PC-9 (cell line): Measurements from ENCODE around the gene CLDN5. TPM values are rescaled to one million over a fixed set of nuclear protein-coding genes. Genes with fewer than 3 reads are reported as not detected.

ENCODE experiments used
- BruUV-seq: library from RNA; stranded (reverse); fragments of 400-500 nt; replicated peaks from 2 replicates; lab custom pipeline; 2021; lab: Mats Ljungman, UMichigan
- CTCF ChIA-PET: fragments of 300-600 bp; sonication (Branson Sonifier 250); formaldehyde crosslinking; loops from one replicate; lab custom pipeline; 2022; ENCODE audit warnings: antibody characterized with exemption; lab: Charles Lee
- POLR2A ChIA-PET: fragments of 300-600 bp; sonication (Branson Sonifier 250); formaldehyde crosslinking; loops from one replicate; lab custom pipeline; 2022; ENCODE audit warnings: antibody characterized with exemption; ENCODE audit not compliant: unreplicated experiment; lab: Charles Lee
- DNase-seq, 2 experiments: peaks; one replicate each; pipeline versions ENCODE4 v3.0.0 to v3.0.0-alpha.2; 2015 to 2022; ENCODE audit warnings: mixed read lengths in 1 of 2
- H2AFZ ChIP-seq: fragments of 200-600 bp; sonication (generic); 2 replicates; pipeline ENCODE4 v1.8.1; 2017; ENCODE audit warnings: antibody characterized with exemption
- H3F3A ChIP-seq: fragments of 200-600 bp; sonication (generic); 2 replicates; pipeline ENCODE4 v1.8.1; 2017; ENCODE audit warnings: antibody characterized with exemption, mild to moderate bottlenecking, low read depth; ENCODE audit not compliant: insufficient read depth
- H3K27ac ChIP-seq: fragments of 200-600 bp; sonication (generic); 2 replicates; pipeline ENCODE4 v1.6.1; 2016; ENCODE audit warnings: mixed run types
- H3K27me3 ChIP-seq: fragments of 200-600 bp; sonication (generic); 2 replicates; pipeline ENCODE4 v1.6.1; 2016; ENCODE audit warnings: low read depth, mixed run types; ENCODE audit not compliant: insufficient read depth
- H3K36me3 ChIP-seq: fragments of 200-600 bp; sonication (generic); 2 replicates; pipeline ENCODE4 v1.6.1; 2016; ENCODE audit warnings: low read depth, mixed run types
- H3K4me1 ChIP-seq: fragments of 200-600 bp; sonication (generic); replicated peaks from 2 replicates; pipeline ENCODE4 v1.6.1; 2016; ENCODE audit warnings: mixed run types; ENCODE audit not compliant: insufficient read depth
- H3K4me2 ChIP-seq: fragments of 200-600 bp; sonication (generic); 2 replicates; pipeline ENCODE4 v1.6.1; 2017; ENCODE audit warnings: mixed run types
- H3K4me3 ChIP-seq: fragments of 200-600 bp; sonication (generic); 2 replicates; pipeline ENCODE4 v1.6.1; 2016; ENCODE audit warnings: mixed run types
- H3K79me2 ChIP-seq: fragments of 200-600 bp; sonication (generic); 2 replicates; pipeline ENCODE4 v1.6.1; 2017; ENCODE audit warnings: low read depth, mixed run types
- H3K9me2 ChIP-seq: fragments of 200-600 bp; sonication (generic); 2 replicates; pipeline ENCODE4 v1.8.1; 2017; ENCODE audit warnings: mild to moderate bottlenecking; ENCODE audit not compliant: insufficient read depth
- H3K9me3 ChIP-seq: fragments of 200-600 bp; sonication (generic); 2 replicates; pipeline ENCODE4 v1.8.1; 2016; ENCODE audit warnings: low read depth; ENCODE audit not compliant: insufficient read depth
- H4K20me1 ChIP-seq: fragments of 200-600 bp; sonication (generic); 2 replicates; pipeline ENCODE4 v1.8.1; 2017; ENCODE audit not compliant: insufficient read depth
- CTCF ChIP-seq: fragments of 200-600 bp; sonication (generic); conservative IDR thresholded peaks from 2 replicates; pipeline ENCODE4 v1.6.1; 2017; ENCODE audit warnings: mixed run types, antibody characterized with exemption, mild to moderate bottlenecking, moderate library complexity
- EZH2 ChIP-seq: fragments of 200-600 bp; sonication (generic); IDR thresholded peaks from 2 replicates; pipeline ENCODE4 v1.8.0; 2017; ENCODE audit warnings: antibody characterized with exemption, low read depth
- intact Hi-C: fragments of 100-400 bp; cut with micrococcal nuclease; formaldehyde crosslinking; loops from one replicate; pipeline ENCODE4 v1.10.0; 2022; ENCODE audit not compliant: unreplicated experiment
- total RNA-seq: library from RNA; stranded (reverse); gene quantifications from 2 replicates; pipeline ENCODE4 v1.2.3, GENCODE V29; 2021

Gene CLDN5
- total RNA-seq, 1 experiment from 2014 or later = not detected

GRCh38 chr22:19536564-19536963 lies 12.4 kb upstream of the CLDN5 start:
- no peaks in the 10 kb centered on the region for H3K9me2 ChIP-seq
- CTCF ChIA-PET = no interaction called here
- no peaks in the 10 kb centered on the region for H4K20me1 ChIP-seq
- no peaks in the 10 kb centered on the region for H3F3A ChIP-seq
- H2AFZ ChIP-seq = no peak overlapping the region
- no peak overlapping the region for H3K27ac ChIP-seq
- no TSS peak for BruUV-seq
- intact Hi-C loops = no loop called here
- DNase-seq = no peak
- no peaks in the 10 kb centered on the region for H3K36me3 ChIP-seq
- no peaks in the 10 kb centered on the region for H3K27me3 ChIP-seq
- no peak for TF ChIP-seq EZH2
- TF ChIP-seq CTCF = no peak
- no peak overlapping the region for H3K4me3 ChIP-seq
- POLR2A ChIA-PET = no interaction called here
- no peaks in the 10 kb centered on the region for H3K4me1 ChIP-seq
- H3K9me3 ChIP-seq = no peaks in the 10 kb centered on the region
- no peak overlapping the region for H3K4me2 ChIP-seq
- no peaks in the 10 kb centered on the region for H3K79me2 ChIP-seq

- Histone ChIP-seq H3K27ac (no peak overlapping the region), H3K27me3 (no peaks in the 10 kb centered on the region), H3K4me2 (no peak overlapping the region), H3K9me2 (no peaks in the 10 kb centered on the region), H3K36me3 (no peaks in the 10 kb centered on the region), H4K20me1 (no peaks in the 10 kb centered on the region), H3K4me3 (no peak overlapping the region), H2AFZ (no peak overlapping the region), H3K79me2 (no peaks in the 10 kb centered on the region), H3F3A (no peaks in the 10 kb centered on the region), H3K9me3 (no peaks in the 10 kb centered on the region), H3K4me1 (no peaks in the 10 kb centered on the region)
- POLR2A ChIA-PET = no interaction called here
- no TSS peak for BruUV-seq
- intact Hi-C loops = no loop called here
- CTCF ChIA-PET = no interaction called here
- TF ChIP-seq EZH2 = no peak
- TF ChIP-seq CTCF = no peak
- DNase-seq = no peak
Measured at GRCh38 chr22:19535001-19535400, 10.8 kb upstream of the CLDN5 start.

- BruUV-seq = no TSS peak
- H3K4me3 ChIP-seq = no peak overlapping the region
- no peaks in the 10 kb centered on the region for H3F3A ChIP-seq
- no peaks in the 10 kb centered on the region for H3K9me2 ChIP-seq
- ChIA-PET POLR2A (no interaction called here), CTCF (no interaction called here)
- no peak overlapping the region for H3K27ac ChIP-seq
- H3K9me3 ChIP-seq = no peaks in the 10 kb centered on the region
- H3K27me3 ChIP-seq = no peaks in the 10 kb centered on the region
- no peak for DNase-seq
- H3K36me3 ChIP-seq = no peaks in the 10 kb centered on the region
- no peak overlapping the region for H2AFZ ChIP-seq
- H3K4me1 ChIP-seq = no peaks in the 10 kb centered on the region
- no peaks in the 10 kb centered on the region for H4K20me1 ChIP-seq
- no peak for TF ChIP-seq EZH2
- TF ChIP-seq CTCF = no peak
- no peaks in the 10 kb centered on the region for H3K79me2 ChIP-seq
- no peak overlapping the region for H3K4me2 ChIP-seq
- intact Hi-C loops = no loop called here
Measured at GRCh38 chr22:19533857-19534256, 9.6 kb upstream of the CLDN5 start.
